CD14-positive monocyte (primary cell): Measurements from ENCODE around the gene CIPC. TPM values are rescaled to one million over a fixed set of nuclear protein-coding genes. Genes with fewer than 3 reads are reported as not detected.
A peak's percentile ranks its signal among the peaks of the same experiment; 100 is the strongest.

Experiments
- DNase-seq, 3 donors: peaks; one replicate each; pipeline ENCODE4 v3.0.0-alpha.2; 2011 to 2022
- H2AFZ ChIP-seq: 2 replicates; pipeline ENCODE4 v1.6.0; 2012; ENCODE audit warnings: mild to moderate bottlenecking, low read depth, low read length, inconsistent platforms; ENCODE audit not compliant: insufficient read depth, poor library complexity, severe bottlenecking
- H3K27ac ChIP-seq, 2 donors: 1 replicate in 1 of 2; 2 replicates in 1 of 2; pipeline ENCODE4 v1.5.1; 2012 to 2013; ENCODE audit warnings: low read length in 2 of 2, control low read depth in 1 of 2, inconsistent platforms in 1 of 2, low read depth in 1 of 2, mild to moderate bottlenecking in 1 of 2
- H3K27me3 ChIP-seq, 2 donors: one replicate each; pipeline versions ENCODE4 v1.6.0 to v1.6.1; 2011 to 2013; ENCODE audit warnings: low read length in 2 of 2; ENCODE audit not compliant: control insufficient read depth in 2 of 2, insufficient read depth in 2 of 2
- H3K36me3 ChIP-seq, 2 donors: replicated peaks in 1 of 2; 1 replicate in 1 of 2; 2 replicates in 1 of 2; pipeline versions ENCODE4 v1.5.1 to v1.6.1; 2012 to 2013; ENCODE audit warnings: low read length in 2 of 2, control low read depth in 1 of 2, inconsistent platforms in 1 of 2, mild to moderate bottlenecking in 1 of 2; ENCODE audit not compliant: insufficient read depth in 2 of 2, control insufficient read depth in 1 of 2
- H3K4me1 ChIP-seq, 2 donors: 1 replicate in 1 of 2; 2 replicates in 1 of 2; pipeline versions ENCODE4 v1.5.1 to v1.6.1; 2012 to 2013; ENCODE audit warnings: low read length in 2 of 2, control low read depth in 1 of 2, inconsistent platforms in 1 of 2, mild to moderate bottlenecking in 1 of 2, moderate library complexity in 1 of 2; ENCODE audit not compliant: insufficient read depth in 2 of 2, control insufficient read depth in 1 of 2
- H3K4me2 ChIP-seq: replicated peaks from 2 replicates; pipeline ENCODE3; 2012; ENCODE audit warnings: low read length, moderate library complexity, mild to moderate bottlenecking; ENCODE audit not compliant: poor library complexity, severe bottlenecking; ENCODE audit errors: extremely low read depth
- H3K4me3 ChIP-seq, 3 experiments: fragments of 200-600 bp in 1 of 3; sonication (generic) in 1 of 3; replicated peaks in 1 of 3; 1 replicate in 2 of 3; 2 replicates in 1 of 3; pipeline ENCODE4 v1.5.1; 2011 to 2013; ENCODE audit warnings: low read length in 3 of 3, mild to moderate bottlenecking in 3 of 3, control low read depth in 2 of 3, low read depth in 2 of 3, inconsistent platforms in 1 of 3, moderate library complexity in 1 of 3
- H3K79me2 ChIP-seq: 2 replicates; pipeline ENCODE4 v1.6.0; 2012; ENCODE audit warnings: mild to moderate bottlenecking, control low read depth, inconsistent platforms, low read length, moderate library complexity; ENCODE audit not compliant: insufficient read depth
- H3K9ac ChIP-seq: 2 replicates; pipeline ENCODE4 v1.6.0; 2017; ENCODE audit warnings: low read length, mild to moderate bottlenecking; ENCODE audit not compliant: insufficient read depth, poor library complexity, severe bottlenecking
- H3K9me3 ChIP-seq, 2 donors: replicated peaks in 1 of 2; 1 replicate in 1 of 2; 2 replicates in 1 of 2; pipeline versions ENCODE4 v1.5.1 to v1.6.1; 2012 to 2013; ENCODE audit warnings: low read length in 2 of 2, control low read depth in 1 of 2; ENCODE audit not compliant: control insufficient read depth in 1 of 2, insufficient read depth in 1 of 2
- H4K20me1 ChIP-seq: 2 replicates; pipeline ENCODE4 v1.6.0; 2012; ENCODE audit warnings: mild to moderate bottlenecking, low read length, control low read depth, moderate library complexity; ENCODE audit not compliant: insufficient read depth
- H3K27ac Mint-ChIP-seq, 7 donors: one replicate each; pipeline ENCODE4 v1.8.0; 2020; ENCODE audit warnings: mild to moderate bottlenecking in 7 of 7, mixed read lengths in 7 of 7, moderate library complexity in 6 of 7, inconsistent platforms in 2 of 7
- H3K27me3 Mint-ChIP-seq, 3 donors: one replicate each; pipeline ENCODE4 v1.8.0; 2021 to 2022; ENCODE audit warnings: low read depth in 3 of 3, mild to moderate bottlenecking in 3 of 3, mixed read lengths in 3 of 3, moderate library complexity in 3 of 3, inconsistent platforms in 1 of 3
- H3K36me3 Mint-ChIP-seq, 2 donors: one replicate each; pipeline ENCODE4 v1.8.0; 2020; ENCODE audit warnings: mixed read lengths in 2 of 2, inconsistent platforms in 1 of 2, mild to moderate bottlenecking in 1 of 2
- H3K4me1 Mint-ChIP-seq: one replicate; pipeline ENCODE4 v1.8.0; 2020; ENCODE audit warnings: mild to moderate bottlenecking, mixed read lengths
- H3K4me3 Mint-ChIP-seq, 2 donors: one replicate each; pipeline ENCODE4 v1.8.0; 2020; ENCODE audit warnings: mild to moderate bottlenecking in 2 of 2, mixed read lengths in 2 of 2, moderate library complexity in 1 of 2
- H3K9me3 Mint-ChIP-seq, 7 donors: one replicate each; pipeline ENCODE4 v1.8.0; 2020 to 2022; ENCODE audit warnings: mixed read lengths in 7 of 7, mild to moderate bottlenecking in 6 of 7, moderate library complexity in 6 of 7, inconsistent platforms in 2 of 7
- WGBS: methylation state at CpG from one replicate; pipeline ENCODE4 v1.1.5; 2013; ENCODE audit warnings: missing lambda C conversion rate; ENCODE audit not compliant: insufficient coverage; 5-methylcytosine and 5-hydroxymethylcytosine counted together
- intact Hi-C, 2 donors: fragments of 100-400 bp; cut with micrococcal nuclease; formaldehyde crosslinking; loops; one replicate each; pipeline versions ENCODE4 v1.15.0 to v1.15.1; 2023
- polyA plus RNA-seq, 3 donors: library from polyadenylated mRNA; depleted of rRNA in 1 of 3; unstranded in 2 of 3; stranded (reverse) in 1 of 3; fragments of 300-500 nt in 2 of 3; fragments of >200 nt in 1 of 3; fragmentation: Illumina TruSeq in 2 of 3; gene quantifications; 1 replicate in 2 of 3; 2 replicates in 1 of 3; pipeline ENCODE4 v1.2.3, GENCODE V29; 2012 to 2021
- TF ChIP-seq, protein P1 (sequence below): fragments of 200-600 bp; IDR thresholded peaks from one replicate; pipeline ENCODE4 v1.8.0; 2022; ENCODE audit warnings: antibody characterized with exemption, mild to moderate bottlenecking

The CIPC gene
- polyA plus RNA-seq, 3 donors: 4.4 to 11.2 (median 7.0) TPM

DNA sequence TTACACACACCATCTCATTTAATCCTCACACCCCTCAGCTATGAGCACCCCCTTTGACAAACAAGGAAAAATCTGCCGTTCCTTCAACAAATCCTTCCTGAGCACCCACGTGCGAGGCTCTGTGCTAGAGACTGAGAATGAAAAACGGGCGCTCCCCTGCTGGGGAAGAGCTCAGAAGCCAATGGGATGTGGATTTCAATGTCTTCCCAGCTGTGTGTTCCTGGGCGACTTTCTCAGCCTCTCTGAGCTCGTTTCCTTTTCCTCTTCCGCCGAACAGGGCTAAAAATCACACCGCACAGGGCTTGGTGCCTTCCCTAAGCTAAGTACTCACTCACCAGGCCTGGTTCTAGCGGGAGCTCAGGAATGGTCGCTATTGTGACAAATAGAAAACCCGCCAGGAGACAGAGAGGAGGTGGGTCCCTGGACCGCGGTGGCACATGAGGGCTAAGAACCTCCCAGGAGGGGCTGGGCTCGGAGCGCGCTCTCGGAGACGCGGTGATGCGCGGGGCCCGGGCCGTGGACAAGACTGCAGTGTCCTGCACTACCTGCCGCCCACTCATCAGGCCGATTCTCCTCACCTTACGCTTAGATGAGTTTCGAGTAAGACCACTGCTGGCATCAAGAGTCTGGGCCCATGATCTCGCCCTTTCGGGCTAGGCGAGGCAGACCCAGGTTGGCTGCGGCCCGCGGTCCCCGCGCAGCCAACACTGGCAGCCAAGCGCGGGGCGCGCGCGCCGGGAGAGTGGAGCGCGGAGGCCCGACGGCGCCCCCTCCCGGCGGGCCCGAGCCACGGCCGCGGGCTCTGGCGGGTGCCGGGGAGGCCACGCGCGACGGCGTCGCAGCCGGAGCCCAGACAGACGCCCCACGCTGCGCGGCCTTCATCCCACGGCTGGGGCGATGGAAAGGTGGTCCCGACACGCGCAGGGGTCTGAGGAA is 26.6 kb downstream of the CIPC start:
- Histone ChIP-seq H3K79me2 (no peaks in the 10 kb centered on the region), H3K4me2 (peak overlapping the region; percentile 83), H3K36me3 (no peaks in the 10 kb centered on the region), H3K27me3 (peaks cover 18 to 49% of the 10 kb centered on the region in 2 donors), H2AFZ (peak overlapping the region; percentile 83), H3K4me1 (peaks cover 40 to 42% of the 10 kb centered on the region in 2 donors), H3K9ac (peak overlapping the region; percentile 45), H3K27ac (no peak overlapping the region), H4K20me1 (no peaks in the 10 kb centered on the region), H3K9me3 (peaks cover 0 to 8% of the 10 kb centered on the region in 2 donors), H3K4me3 (peak overlapping the region; percentile 24 to 76 (median 35))
- Mint-ChIP-seq H3K27me3 (peaks cover 40 to 52% (median 51%) of the 10 kb centered on the region in 3 donors), H3K4me1 (peaks cover 38% of the 10 kb centered on the region), H3K27ac (peak overlapping the region in 1 of 7 donors; percentile 30), H3K4me3 (peak overlapping the region; percentile 78 to 91), H3K9me3 (peaks cover 0 to 5% (median 1%) of the 10 kb centered on the region in 7 donors), H3K36me3 (peaks cover 0 to 5% of the 10 kb centered on the region in 2 donors)
- intact Hi-C loops: no loop called here
- peak; percentile 32 to 55 (median 51) for DNase-seq
- TF ChIP-seq, protein P1, sequence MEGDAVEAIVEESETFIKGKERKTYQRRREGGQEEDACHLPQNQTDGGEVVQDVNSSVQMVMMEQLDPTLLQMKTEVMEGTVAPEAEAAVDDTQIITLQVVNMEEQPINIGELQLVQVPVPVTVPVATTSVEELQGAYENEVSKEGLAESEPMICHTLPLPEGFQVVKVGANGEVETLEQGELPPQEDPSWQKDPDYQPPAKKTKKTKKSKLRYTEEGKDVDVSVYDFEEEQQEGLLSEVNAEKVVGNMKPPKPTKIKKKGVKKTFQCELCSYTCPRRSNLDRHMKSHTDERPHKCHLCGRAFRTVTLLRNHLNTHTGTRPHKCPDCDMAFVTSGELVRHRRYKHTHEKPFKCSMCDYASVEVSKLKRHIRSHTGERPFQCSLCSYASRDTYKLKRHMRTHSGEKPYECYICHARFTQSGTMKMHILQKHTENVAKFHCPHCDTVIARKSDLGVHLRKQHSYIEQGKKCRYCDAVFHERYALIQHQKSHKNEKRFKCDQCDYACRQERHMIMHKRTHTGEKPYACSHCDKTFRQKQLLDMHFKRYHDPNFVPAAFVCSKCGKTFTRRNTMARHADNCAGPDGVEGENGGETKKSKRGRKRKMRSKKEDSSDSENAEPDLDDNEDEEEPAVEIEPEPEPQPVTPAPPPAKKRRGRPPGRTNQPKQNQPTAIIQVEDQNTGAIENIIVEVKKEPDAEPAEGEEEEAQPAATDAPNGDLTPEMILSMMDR: peak; percentile 89
- 6% methylated on average over 73 of the region's 73 CpGs for WGBS

DNA sequence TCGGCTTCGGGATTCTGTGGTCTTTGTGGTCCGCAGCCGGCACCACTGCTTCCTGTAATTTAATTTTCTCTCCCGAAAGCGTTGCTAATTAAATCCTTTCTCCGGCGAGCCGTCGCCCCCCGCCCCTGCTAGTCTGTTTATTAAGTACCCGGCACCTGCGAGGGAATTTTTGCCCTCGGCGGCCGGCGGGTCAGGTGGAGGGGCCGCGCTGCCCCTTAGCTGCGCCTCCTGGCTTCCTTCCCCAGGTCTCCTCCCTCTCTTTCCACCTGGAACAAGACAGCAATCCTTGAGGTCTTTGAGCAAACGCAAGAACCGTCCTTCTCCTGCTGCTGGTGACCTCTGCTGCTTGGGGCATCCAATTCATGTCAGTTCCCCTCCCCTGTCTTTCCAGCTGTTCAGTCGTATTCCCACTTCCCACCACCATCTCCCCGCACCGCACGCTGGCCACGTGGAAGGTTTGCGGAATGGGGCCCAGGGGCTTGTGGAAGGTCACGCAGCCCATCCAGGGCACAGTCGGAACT is 27.3 kb downstream of the CIPC start:
- Mint-ChIP-seq H3K36me3 (peaks cover 0 to 5% of the 10 kb centered on the region in 2 donors), H3K9me3 (peaks cover 0 to 5% (median 1%) of the 10 kb centered on the region in 7 donors), H3K27me3 (peaks cover 41 to 58% (median 55%) of the 10 kb centered on the region in 3 donors), H3K27ac (no peak overlapping the region), H3K4me3 (peak overlapping the region; percentile 61 to 89), H3K4me1 (peaks cover 37% of the 10 kb centered on the region)
- peak overlapping the region; percentile 83 for H3K4me2 ChIP-seq
- H4K20me1 ChIP-seq: no peaks in the 10 kb centered on the region
- intact Hi-C loops: no loop called here
- H3K27me3 ChIP-seq: peaks cover 18 to 49% of the 10 kb centered on the region in 2 donors
- H3K9me3 ChIP-seq: peaks cover 0 to 8% of the 10 kb centered on the region in 2 donors
- no peaks in the 10 kb centered on the region for H3K79me2 ChIP-seq
- H2AFZ ChIP-seq: peak overlapping the region; percentile 83
- peak overlapping the region in 1 of 3 experiments; percentile 76 for H3K4me3 ChIP-seq
- peaks cover 35 to 36% of the 10 kb centered on the region in 2 donors for H3K4me1 ChIP-seq
- H3K9ac ChIP-seq: peak overlapping the region; percentile 45
- DNase-seq: peak in 1 of 3 donors; percentile 4
- TF ChIP-seq, protein P1: peak; percentile 50
- WGBS: 16% methylated on average over 22 of the region's 30 CpGs
- no peak overlapping the region for H3K27ac ChIP-seq
- H3K36me3 ChIP-seq: no peaks in the 10 kb centered on the region
